ENCODE results near the gene DHRS13.

The DHRS13 gene

GRCh38 chr17:28864991-28865849, 37.7 kb downstream of the DHRS13 start:
- no peaks in the 10 kb centered on the region for H4K20me1 ChIP-seq (ENCODE audit: insufficient read depth, low read length)
- no peak overlapping the region for H2AFZ ChIP-seq (ENCODE audit: low read depth, low read length)
- H3K4me2 ChIP-seq (ENCODE audit: insufficient read depth, low read length), result no peak overlapping the region

GRCh38 chr17:28863953-28864352, 38.9 kb downstream of the DHRS13 start:
- Histone ChIP-seq H3K36me3 (ENCODE audit: insufficient read depth, low read length) (peaks cover 15% of the 10 kb centered on the region), H3K27me3 (ENCODE audit: insufficient read depth, low read length, poor library complexity) (no peaks in the 10 kb centered on the region), H2AFZ (ENCODE audit: low read depth, low read length) (no peak overlapping the region), H3K79me2 (ENCODE audit: insufficient read depth, low read length) (no peaks in the 10 kb centered on the region), H3K4me2 (ENCODE audit: insufficient read depth, low read length) (no peak overlapping the region), H3K4me1 (ENCODE audit: insufficient read depth, low read length) (no peaks in the 10 kb centered on the region), H3K9me3 (ENCODE audit: insufficient read depth, low read length, severe bottlenecking) (no peaks in the 10 kb centered on the region), H3K9ac (ENCODE audit: low read depth, low read length) (no peak overlapping the region), H3K4me3 (ENCODE audit: low read depth in 1 of 2, low read length in 2 of 2) (no peak overlapping the region), H3K27ac (ENCODE audit: low read length) (no peak overlapping the region), H4K20me1 (ENCODE audit: insufficient read depth, low read length) (no peaks in the 10 kb centered on the region)
- DNase-seq, result no peak
- TF ChIP-seq EZH2 (IDR thresholded peaks at IDR 0.05; ENCODE audit: borderline replicate concordance, low read depth, low read length, severe bottlenecking) (no peak), CTCF (IDR thresholded peaks at IDR 0.05; ENCODE audit: borderline replicate concordance, extremely low read depth, low read length, poor library complexity, severe bottlenecking) (no peak)
- ATAC-seq (ENCODE audit: insufficient read depth, low read depth), result no peak

More at GRCh38 chr17:28864991-28865849, 37.7 kb downstream of the DHRS13 start:
- TF ChIP-seq CTCF (IDR thresholded peaks at IDR 0.05; ENCODE audit: borderline replicate concordance, extremely low read depth, low read length, poor library complexity, severe bottlenecking) (no peak), EZH2 (IDR thresholded peaks at IDR 0.05; ENCODE audit: borderline replicate concordance, low read depth, low read length, severe bottlenecking) (no peak)
- no peaks in the 10 kb centered on the region for H3K27me3 ChIP-seq (ENCODE audit: insufficient read depth, low read length, poor library complexity)
- H3K27ac ChIP-seq (ENCODE audit: low read length), result no peak overlapping the region
- DNase-seq (no peak), ATAC-seq (ENCODE audit: insufficient read depth, low read depth) (no peak)
- H3K9me3 ChIP-seq (ENCODE audit: insufficient read depth, low read length, severe bottlenecking), result no peaks in the 10 kb centered on the region
- no peak overlapping the region for H3K4me3 ChIP-seq (ENCODE audit: low read depth in 1 of 2, low read length in 2 of 2)
- H3K9ac ChIP-seq (ENCODE audit: low read depth, low read length), result no peak overlapping the region
- no peaks in the 10 kb centered on the region for H3K79me2 ChIP-seq (ENCODE audit: insufficient read depth, low read length)
- peaks cover 10% of the 10 kb centered on the region for H3K36me3 ChIP-seq (ENCODE audit: insufficient read depth, low read length)
- H3K4me1 ChIP-seq (ENCODE audit: insufficient read depth, low read length), result no peaks in the 10 kb centered on the region

GRCh38 chr17:28862561-28862960, 40.3 kb downstream of the DHRS13 start:
- H3K27me3 ChIP-seq (ENCODE audit: insufficient read depth, low read length, poor library complexity), result no peaks in the 10 kb centered on the region
- no peak overlapping the region for H3K9ac ChIP-seq (ENCODE audit: low read depth, low read length)
- DNase-seq (no peak), ATAC-seq (ENCODE audit: insufficient read depth, low read depth) (0 out of 3 replicates have a peak, but pooled peaks have one; percentile 14)
- H2AFZ ChIP-seq (ENCODE audit: low read depth, low read length), result no peak overlapping the region
- H3K4me2 ChIP-seq (ENCODE audit: insufficient read depth, low read length), result no peak overlapping the region
- H3K79me2 ChIP-seq (ENCODE audit: insufficient read depth, low read length), result no peaks in the 10 kb centered on the region
- H4K20me1 ChIP-seq (ENCODE audit: insufficient read depth, low read length), result no peaks in the 10 kb centered on the region
- no peak for TF ChIP-seq CTCF (IDR thresholded peaks at IDR 0.05; ENCODE audit: borderline replicate concordance, extremely low read depth, low read length, poor library complexity, severe bottlenecking)
- no peak overlapping the region for H3K4me3 ChIP-seq (ENCODE audit: low read depth in 1 of 2, low read length in 2 of 2)
- H3K4me1 ChIP-seq (ENCODE audit: insufficient read depth, low read length), result no peaks in the 10 kb centered on the region
- H3K9me3 ChIP-seq (ENCODE audit: insufficient read depth, low read length, severe bottlenecking), result no peaks in the 10 kb centered on the region
- H3K27ac ChIP-seq (ENCODE audit: low read length), result no peak overlapping the region
- H3K36me3 ChIP-seq (ENCODE audit: insufficient read depth, low read length), result peaks cover 29% of the 10 kb centered on the region

Measured in DND-41 (cell line).